Esophagus mucosa (tissue), 1 donor: ENCODE data around the gene SPANXN5. TPM values are rescaled to one million over a fixed set of nuclear protein-coding genes. Genes with fewer than 3 reads are reported as not detected.
"Not testable (repeated sequence)": the region's sequence is repeated elsewhere in the genome, so short reads cannot be mapped to it uniquely, and the experiment has no call there.

Experiments used
- ATAC-seq: fragments of 200-7000 bp; cut with Tn5 transposase; one replicate; pipeline ENCODE4 v1.9.1; 2020
- total RNA-seq: library from RNA; stranded (reverse); gene quantifications from one replicate; pipeline ENCODE4 v1.2.4, GENCODE V29; 2023
- donor health status: DM: yes; HTN: yes; CAD: no.

The SPANXN5 gene, protein sequence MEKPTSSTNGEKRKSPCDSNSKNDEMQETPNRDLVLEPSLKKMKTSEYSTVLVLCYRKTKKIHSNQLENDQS
- not detected for total RNA-seq

GRCh38 chrX:52797327-52797726 is at the start of gene SPANXN5:
SPANXN5 (minus strand) TSS chrX:52797427; CDS start chrX:52797348, 79 bp downstream.
- not testable (repeated sequence) for ATAC-seq

- ATAC-seq: not testable (repeated sequence)
These were observed 46.4 kb upstream of the SPANXN5 start for GRCh38 chrX:52843619-52844018.

DNA sequence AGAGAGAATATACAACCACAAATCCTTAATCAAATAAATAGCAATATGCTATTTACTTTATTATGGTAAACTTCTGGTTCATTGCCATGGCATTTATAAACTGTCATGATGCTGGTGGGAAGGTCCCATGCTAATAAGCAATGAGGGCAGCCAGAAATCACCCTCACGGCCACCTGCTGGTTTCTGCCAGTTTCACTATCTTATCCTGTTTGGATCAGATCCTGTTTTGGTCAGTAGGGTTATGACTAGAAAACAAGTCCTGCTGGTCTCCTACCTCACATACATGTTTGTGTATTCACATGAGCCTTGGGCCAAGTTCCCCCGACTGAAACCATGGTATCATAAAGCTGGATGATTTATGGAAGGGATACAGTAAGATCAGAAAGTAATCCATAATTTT is 41.9 kb upstream of the SPANXN5 start:
- no peak for ATAC-seq

DNA sequence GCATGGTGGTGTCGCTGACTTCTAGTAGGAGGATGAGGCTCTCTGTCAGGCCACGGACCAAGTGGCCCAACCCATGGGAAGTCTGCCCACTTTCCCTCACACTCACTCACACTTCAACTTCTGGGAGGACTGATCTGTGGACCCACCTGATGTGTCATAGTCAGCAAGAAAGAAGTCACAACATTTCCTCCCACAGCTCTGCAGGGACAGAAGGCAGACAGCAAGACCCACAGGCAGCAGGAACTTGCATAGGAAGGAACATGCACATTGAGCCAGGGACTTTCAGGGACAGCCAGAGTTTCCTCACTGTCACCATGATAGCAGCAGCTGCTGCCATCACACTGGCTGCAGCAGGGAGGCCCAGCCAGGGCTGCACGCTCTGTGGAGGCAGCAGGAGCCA is 33.3 kb upstream of the SPANXN5 start:
- no peak for ATAC-seq

DNA sequence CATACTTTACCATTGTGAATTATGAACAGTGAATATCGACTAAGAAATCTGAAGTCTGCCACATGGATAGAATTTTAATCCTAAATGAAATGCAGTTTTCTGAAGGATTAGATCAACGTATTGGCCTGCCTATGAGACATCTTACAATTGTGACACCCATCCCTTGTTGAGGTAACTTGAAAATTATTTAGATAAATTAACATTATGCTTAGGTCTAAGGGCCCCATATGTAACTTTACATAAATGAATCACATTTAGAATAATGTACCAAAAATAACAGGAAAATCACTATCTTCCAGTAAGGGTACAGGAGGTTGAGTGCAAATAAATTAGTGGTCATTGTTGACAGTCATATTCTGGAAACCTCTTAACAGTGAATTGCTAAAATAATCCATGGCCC is 27.4 kb upstream of the SPANXN5 start:
- no peak for ATAC-seq

GRCh38 chrX:52821079-52821760 is 24.0 kb upstream of the SPANXN5 start:
- ATAC-seq: no peak

- no peak for ATAC-seq
These were observed 22.6 kb upstream of the SPANXN5 start for GRCh38 chrX:52819788-52820187.

DNA sequence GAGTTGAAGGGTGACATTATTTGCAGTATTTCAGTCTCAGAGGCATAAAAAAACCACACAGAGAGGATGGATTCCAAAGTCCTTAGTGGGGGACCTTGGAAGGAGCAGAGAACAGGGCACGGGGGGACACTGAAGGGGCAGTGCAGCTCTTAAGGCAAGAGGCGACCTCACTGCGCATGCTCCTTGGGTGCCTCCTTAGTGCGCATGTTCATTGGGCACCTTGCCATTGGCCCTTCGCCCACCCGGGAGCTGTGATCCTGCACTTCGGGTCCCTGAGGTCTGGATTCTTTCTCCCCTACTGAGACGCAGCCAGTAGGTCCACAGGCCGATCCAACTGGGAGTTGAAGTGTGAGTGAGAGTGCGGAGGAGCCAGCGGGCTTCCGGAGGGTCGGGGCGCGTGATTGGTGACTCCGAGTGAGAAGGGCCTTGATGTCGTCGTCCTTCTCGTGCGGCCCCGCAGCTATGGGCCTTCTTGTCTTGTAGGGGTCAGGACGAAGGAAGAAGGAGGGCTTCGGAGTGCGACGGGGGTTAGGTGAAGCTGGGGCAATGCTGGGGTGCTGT is 13.9 kb upstream of the SPANXN5 start, which contains the start of gene XAGE5:
Gene XAGE5, plus strand, starts transcription at position 223 of the 561 bp plus-strand sequence. CDS start 1,280 bp downstream, outside the sequence.
- ATAC-seq: no peak

- not testable (repeated sequence) for ATAC-seq
These were observed 7.6 kb upstream of the SPANXN5 start for GRCh38 chrX:52804876-52805275.

- ATAC-seq: not testable (repeated sequence)
These were observed 23.7 kb downstream of the SPANXN5 start for GRCh38 chrX:52773504-52773903.

- not testable (repeated sequence) for ATAC-seq
These were observed 31.2 kb downstream of the SPANXN5 start for GRCh38 chrX:52765983-52766382.

- ATAC-seq: not testable (repeated sequence)
These were observed 46.3 kb downstream of the SPANXN5 start, which contains the start of gene SSX2B for GRCh38 chrX:52750952-52751351. SSX2B (plus strand) TSS chrX:52751252; CDS start chrX:52752681, 1,429 bp downstream.

Other genes with a start within 250 kb of the SPANXN5 start
- not detected for gene SSX7, start 142.5 kb downstream of the SPANXN5 start, total RNA-seq
- gene SSX2, start 90.2 kb downstream of the SPANXN5 start, total RNA-seq: not detected
- gene SSX2B, start 46.2 kb downstream of the SPANXN5 start, total RNA-seq: not detected
- gene XAGE5, start 13.9 kb upstream of the SPANXN5 start, total RNA-seq: not detected
- gene XAGE3, start 70.7 kb upstream of the SPANXN5 start, total RNA-seq: not detected
- gene FAM156B, start 99.9 kb upstream of the SPANXN5 start, total RNA-seq: 5.7 TPM
- gene FAM156A, start 161.1 kb upstream of the SPANXN5 start, total RNA-seq: 6.8 TPM